Endothelial cell of umbilical vein (primary cell): Measurements from ENCODE around the gene RHOBTB1. TPM values are rescaled to one million over a fixed set of nuclear protein-coding genes. Genes with fewer than 3 reads are reported as not detected.

ENCODE experiments used
- BruUV-seq: library from RNA; stranded (reverse); fragments of 400-500 nt; replicated peaks from 2 replicates; lab custom pipeline; 2021; lab: Mats Ljungman, UMichigan
- CTCF ChIA-PET: fragments of 300-600, 350-600 bp; sonication (Branson Sonifier 250); formaldehyde crosslinking; loops from one replicate; lab custom pipeline; 2021; ENCODE audit warnings: antibody characterized with exemption, inconsistent platforms; lab: Charles Lee
- POLR2A ChIA-PET: fragments of 300-600, 350-600 bp; sonication (Branson Sonifier 250); formaldehyde crosslinking; loops from one replicate; lab custom pipeline; 2021; ENCODE audit warnings: antibody characterized with exemption, inconsistent platforms; lab: Charles Lee
- DNase-seq: peaks from one replicate; pipeline ENCODE4 v3.0.0-alpha.2; 2011; ENCODE audit warnings: low read depth, low spot score
- FAIRE-seq: peaks from 2 replicates; lab custom pipeline; 2011; peaks lifted over from hg19 to GRCh38; lab: Jason Lieb, UNC
- H2AFZ ChIP-seq: 2 replicates; pipeline ENCODE4 v1.6.0; 2012; ENCODE audit warnings: low read depth, low read length, control low read depth, inconsistent platforms
- H3K27ac ChIP-seq: 2 replicates; pipeline ENCODE4 v1.5.1; 2011; ENCODE audit warnings: low read depth, mild to moderate bottlenecking, control low read depth, low read length, moderate library complexity; ENCODE audit not compliant: insufficient read depth
- H3K27me3 ChIP-seq, 2 experiments: 2 replicates each; pipeline versions ENCODE4 v1.6.0 to v1.6.1; 2011; ENCODE audit warnings: low read length in 2 of 2, mixed read lengths in 1 of 2; ENCODE audit not compliant: control insufficient read depth in 2 of 2, insufficient read depth in 2 of 2
- H3K36me3 ChIP-seq, 2 experiments: 2 replicates in 1 of 2; 3 replicates in 1 of 2; pipeline ENCODE4 v1.5.1; 2011; ENCODE audit warnings: low read length in 2 of 2, mild to moderate bottlenecking in 1 of 2, moderate library complexity in 1 of 2; ENCODE audit not compliant: control insufficient read depth in 2 of 2, insufficient read depth in 2 of 2; ENCODE audit errors: extremely low read depth in 1 of 2
- H3K4me1 ChIP-seq: 3 replicates; pipeline ENCODE4 v1.5.1; 2011; ENCODE audit warnings: mild to moderate bottlenecking, low read length; ENCODE audit not compliant: control insufficient read depth, insufficient read depth; ENCODE audit errors: extremely low read depth
- H3K4me2 ChIP-seq: 2 replicates; pipeline ENCODE4 v1.6.1; 2011; ENCODE audit warnings: low read length, control low read depth, mixed read lengths; ENCODE audit not compliant: insufficient read depth
- H3K4me3 ChIP-seq, 3 experiments: fragments of 200-600 bp in 1 of 3; sonication (generic), shearing (Covaris generic) in 1 of 3; replicated peaks in 1 of 3; 2 replicates each; pipeline ENCODE4 v1.5.1; 2011 to 2016; ENCODE audit warnings: control low read depth in 3 of 3, low read length in 3 of 3, mild to moderate bottlenecking in 2 of 3, inconsistent platforms in 1 of 3, low read depth in 1 of 3, moderate library complexity in 1 of 3; ENCODE audit not compliant: insufficient read depth in 1 of 3
- H3K79me2 ChIP-seq: 2 replicates; pipeline ENCODE4 v1.6.0; 2012; ENCODE audit warnings: low read length, inconsistent platforms; ENCODE audit not compliant: control insufficient read depth, insufficient read depth
- H3K9ac ChIP-seq: replicated peaks from 2 replicates; pipeline ENCODE3; 2011; ENCODE audit warnings: low read length, control low read depth; ENCODE audit not compliant: insufficient read depth; ENCODE audit errors: extremely low read depth
- H3K9me1 ChIP-seq: replicated peaks from 3 replicates; pipeline ENCODE4 v1.6.0; 2011; ENCODE audit warnings: mild to moderate bottlenecking, low read length; ENCODE audit not compliant: control insufficient read depth, insufficient read depth; ENCODE audit errors: extremely low read depth
- H3K9me3 ChIP-seq: replicated peaks from 2 replicates; pipeline ENCODE4 v1.5.1; 2012; ENCODE audit warnings: low read length, inconsistent platforms; ENCODE audit not compliant: control insufficient read depth, insufficient read depth
- H4K20me1 ChIP-seq: replicated peaks from 2 replicates; pipeline ENCODE3; 2011; ENCODE audit warnings: mild to moderate bottlenecking, low read length; ENCODE audit not compliant: control insufficient read depth, insufficient read depth; ENCODE audit errors: extremely low read depth
- CTCF ChIP-seq, 2 donors: IDR thresholded peaks; 1 replicate in 1 of 2; 2 replicates in 1 of 2; pipeline ENCODE4 v1.5.1; 2011; ENCODE audit warnings: low read length in 2 of 2, mild to moderate bottlenecking in 2 of 2, moderate library complexity in 2 of 2, control low read depth in 1 of 2, inconsistent platforms in 1 of 2, low read depth in 1 of 2; ENCODE audit not compliant: insufficient read depth in 1 of 2; ENCODE audit errors: extremely low read depth in 1 of 2
- EZH2 ChIP-seq: IDR thresholded peaks from 2 replicates; pipeline ENCODE4 v1.6.1; 2012; ENCODE audit warnings: borderline replicate concordance, low read depth, mild to moderate bottlenecking, moderate library complexity, low read length, inconsistent platforms; ENCODE audit not compliant: severe bottlenecking
- FOS ChIP-seq: IDR thresholded peaks from 2 replicates; pipeline ENCODE4 v1.6.1; 2011; ENCODE audit warnings: mild to moderate bottlenecking, low read length, moderate library complexity, borderline replicate concordance; ENCODE audit not compliant: insufficient read depth
- GATA2 ChIP-seq: IDR thresholded peaks from 2 replicates; pipeline ENCODE4 v1.7.0; 2011; ENCODE audit warnings: low read depth, mild to moderate bottlenecking, moderate library complexity, mixed read lengths, low read length; ENCODE audit not compliant: insufficient read length, insufficient read depth
- JUN ChIP-seq: IDR thresholded peaks from 2 replicates; pipeline ENCODE4 v1.6.1; 2011; ENCODE audit warnings: borderline replicate concordance, low read depth; ENCODE audit not compliant: insufficient read length, insufficient read depth
- MYC ChIP-seq: IDR thresholded peaks from one replicate; pipeline ENCODE4 v1.6.1; 2011; ENCODE audit warnings: mild to moderate bottlenecking, low read depth, low read length
- POLR2A ChIP-seq: IDR thresholded peaks from 2 replicates; pipeline ENCODE4 v1.6.1; 2012; ENCODE audit warnings: low read depth, mild to moderate bottlenecking, control low read depth, low read length
- POLR2AphosphoS5 ChIP-seq: IDR thresholded peaks from 2 replicates; pipeline ENCODE4 v1.6.1; 2012; ENCODE audit warnings: low read depth, mild to moderate bottlenecking, control low read depth, low read length, moderate library complexity; ENCODE audit not compliant: insufficient read depth
- dilution Hi-C: fragments of 300-500 bp; cut with MboI; formaldehyde crosslinking; loops from one replicate; pipeline ENCODE4 v1.15.0; 2019; ENCODE audit warnings: low sequenced_read_pairs; ENCODE audit not compliant: extremely low pct_ligation_motif_present
- intact Hi-C: fragments of 100-400 bp; cut with micrococcal nuclease; formaldehyde crosslinking; loops from one replicate; pipeline ENCODE4 v1.10.0; 2022
- polyA plus RNA-seq, 4 experiments: library from polyadenylated mRNA; depleted of rRNA in 3 of 4; stranded (reverse) in 3 of 4; unstranded in 1 of 4; fragments of >200 nt; gene quantifications; 2 replicates each; pipeline versions ENCODE4 v1.2.1 to v1.2.3, GENCODE V29; 2011 to 2012; ENCODE audit warnings: missing spikeins in 1 of 4
- total RNA-seq: library from RNA; stranded (reverse); gene quantifications from 2 replicates; pipeline ENCODE4 v1.2.3, GENCODE V29; 2021
- TF ChIP-seq, protein P1 (sequence below): IDR thresholded peaks from 2 replicates; pipeline ENCODE4 v1.6.1; 2011; ENCODE audit not compliant: insufficient read depth, insufficient read length

Gene RHOBTB1
- total and polyA plus RNA-seq, 2 donors (not counting 3 experiments of a cell fraction or from before 2014, with no cell fraction given), result 21.2 to 31.0 TPM

GRCh38 chr10:60979667-60980104 lies 35.7 kb upstream of the RHOBTB1 start:
- DNase-seq (peak; percentile 90), FAIRE-seq (peak; percentile 62)
- Histone ChIP-seq H3K4me1 (peaks cover 38% of the 10 kb centered on the region), H3K4me3 (no peak overlapping the region), H3K79me2 (no peaks in the 10 kb centered on the region), H3K9ac (peak overlapping the region; percentile 34), H3K4me2 (peak overlapping the region; percentile 61), H3K36me3 (no peaks in the 10 kb centered on the region), H3K27me3 (no peaks in the 10 kb centered on the region), H2AFZ (no peak overlapping the region), H4K20me1 (no peaks in the 10 kb centered on the region), H3K9me1 (no peaks in the 10 kb centered on the region), H3K27ac (peak overlapping the region; percentile 89), H3K9me3 (no peaks in the 10 kb centered on the region)
- intact Hi-C loops, result loop anchor here (1.0 to 10.0 kb wide), 3 partner anchors 35 to 1255 kb away; partner anchors contain the start of gene RHOBTB1
- dilution Hi-C loops, result no loop called here
- TF ChIP-seq POLR2A, result peak; percentile 25
- TF ChIP-seq FOS, result peak; percentile 54
- TF ChIP-seq EZH2, result no peak
- peak; percentile 25 for TF ChIP-seq JUN
- TF ChIP-seq GATA2, result peak; percentile 52
- TF ChIP-seq, protein P1, sequence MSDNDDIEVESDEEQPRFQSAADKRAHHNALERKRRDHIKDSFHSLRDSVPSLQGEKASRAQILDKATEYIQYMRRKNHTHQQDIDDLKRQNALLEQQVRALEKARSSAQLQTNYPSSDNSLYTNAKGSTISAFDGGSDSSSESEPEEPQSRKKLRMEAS, result no peak
- no peak for TF ChIP-seq MYC
- no peak for TF ChIP-seq CTCF (IDR thresholded peaks at IDR 0.05; ENCODE audit: extremely low read depth in 1 of 2, insufficient read depth in 1 of 2, low read depth in 1 of 2, low read length in 2 of 2)
- TF ChIP-seq POLR2AphosphoS5, result peak; percentile 78
- CTCF ChIA-PET, result interaction anchor here (1.1 to 3.9 kb wide), 5 partner anchors 15 to 304 kb away, joined by 3 to 23 read pairs (median 5); no protein-coding TSS in a partner anchor
- POLR2A ChIA-PET, result interaction anchor here (1.8 kb wide), 1 partner anchor 35 kb away, joined by 4 read pairs; no protein-coding TSS in a partner anchor
- BruUV-seq, result no TSS peak
